CD4-positive, alpha-beta T cell treated with Interleukin-15 for 1 hour (primary cell): ENCODE measurements around the gene NOVA2.

Source experiments
- DNase-seq: peaks from one replicate; pipeline ENCODE4 v3.0.0-alpha.2; 2020

The NOVA2 gene

GRCh38 chr19:45960595-45961235, 12.9 kb downstream of the NOVA2 start:
- no peak for DNase-seq

DNA sequence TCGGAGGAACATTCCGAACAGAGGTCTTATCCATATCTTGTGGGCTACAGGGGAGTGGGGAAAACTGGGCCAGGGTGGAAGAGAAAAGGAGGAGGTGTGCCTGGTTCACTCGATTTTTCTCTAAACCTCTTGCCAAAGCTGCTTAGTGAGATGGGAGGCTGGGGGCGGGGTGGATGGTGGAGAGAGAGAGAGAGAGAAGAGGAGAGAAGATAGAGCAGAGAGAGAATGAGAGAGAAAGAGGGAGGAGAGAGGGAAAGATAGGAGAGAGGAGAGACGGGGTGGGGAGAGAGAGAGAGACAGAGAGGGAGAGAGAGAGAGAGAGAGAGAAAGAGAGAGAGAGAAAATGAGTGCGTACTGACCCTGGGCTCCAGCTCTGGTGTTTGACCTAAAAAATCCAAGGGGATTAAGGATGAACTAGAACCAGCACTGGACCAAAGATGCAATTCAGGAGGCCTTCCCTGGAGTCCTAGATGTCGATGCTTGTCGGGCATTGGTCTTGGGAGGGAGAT, 14.1 kb downstream of the NOVA2 start:
- DNase-seq = no peak

GRCh38 chr19:45958769-45959516, 14.7 kb downstream of the NOVA2 start:
- DNase-seq = no peak

DNA sequence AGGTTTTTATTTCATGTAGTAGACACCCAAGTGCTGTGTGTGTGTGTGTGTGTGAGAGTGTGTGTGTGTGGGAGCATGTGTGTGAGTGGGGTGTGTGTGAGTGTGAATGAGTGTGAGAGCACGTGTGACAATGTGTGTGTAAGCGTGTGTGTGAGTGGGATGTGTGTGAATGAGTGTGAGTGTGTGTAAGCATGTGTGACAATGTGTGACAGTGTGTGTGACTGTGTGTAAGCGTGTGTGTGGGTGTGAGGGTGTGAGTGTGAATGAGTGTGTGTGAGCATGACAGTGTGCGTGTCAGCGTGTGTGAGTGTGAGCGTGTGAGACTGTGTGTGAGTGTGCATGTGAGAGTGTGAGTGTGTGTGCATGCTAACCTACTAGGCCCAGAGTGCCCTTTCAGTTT, 15.3 kb downstream of the NOVA2 start:
- no peak for DNase-seq

DNA sequence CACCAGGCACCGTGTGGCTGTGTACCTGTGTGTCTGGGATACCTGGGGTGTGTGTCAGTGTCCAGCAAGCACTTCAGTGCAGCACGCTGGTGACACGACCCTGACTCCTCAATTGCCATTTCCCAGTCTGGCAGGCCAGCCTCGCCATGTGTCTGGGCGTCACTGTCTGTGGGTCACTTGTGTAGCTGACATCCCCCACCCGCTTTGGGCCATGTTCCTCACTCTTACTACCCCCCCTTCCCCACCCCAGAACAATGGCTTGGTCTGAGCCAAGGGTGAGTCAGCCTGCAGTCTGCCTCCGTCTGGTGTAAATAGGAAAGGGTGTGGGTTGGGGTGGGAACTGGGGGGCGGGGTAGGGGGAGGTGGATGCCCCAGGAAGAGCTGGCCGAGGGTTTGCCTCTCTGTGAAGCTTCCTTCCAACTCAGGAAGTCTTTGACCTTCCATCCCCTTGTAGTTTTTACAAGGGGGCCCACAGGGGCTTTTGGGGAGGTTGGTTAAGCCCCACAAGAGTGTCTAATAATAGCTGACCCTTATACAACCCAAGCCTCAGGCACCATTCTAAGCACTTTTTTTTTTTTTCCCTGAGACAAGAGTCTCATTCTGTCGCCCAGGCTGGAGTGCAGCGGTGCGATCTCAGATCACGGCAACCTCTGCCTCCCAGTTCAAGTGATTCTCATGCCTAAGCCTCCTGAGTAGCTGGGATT, 17.6 kb downstream of the NOVA2 start:
- DNase-seq = no peak

DNA sequence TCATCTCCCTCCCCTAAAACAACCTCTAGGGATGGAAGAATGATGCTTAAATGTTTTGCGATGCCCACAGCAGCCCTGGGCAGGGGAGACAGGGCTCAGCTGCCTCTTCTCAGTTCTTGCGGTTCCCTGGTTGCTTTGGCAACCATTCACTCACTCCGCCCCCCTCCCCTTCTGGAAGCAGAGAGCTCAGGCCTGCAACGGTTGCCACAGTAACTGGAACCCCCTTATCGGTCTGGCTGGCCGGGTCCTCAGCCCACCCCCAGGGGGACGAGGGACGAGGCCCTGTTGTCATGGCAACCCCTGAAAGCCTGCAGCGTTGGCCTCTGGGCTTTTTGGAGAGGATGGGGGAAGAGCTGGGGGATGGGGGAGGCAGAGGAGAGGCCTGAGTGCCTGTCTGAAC, 19.5 kb downstream of the NOVA2 start:
- DNase-seq = no peak

DNA sequence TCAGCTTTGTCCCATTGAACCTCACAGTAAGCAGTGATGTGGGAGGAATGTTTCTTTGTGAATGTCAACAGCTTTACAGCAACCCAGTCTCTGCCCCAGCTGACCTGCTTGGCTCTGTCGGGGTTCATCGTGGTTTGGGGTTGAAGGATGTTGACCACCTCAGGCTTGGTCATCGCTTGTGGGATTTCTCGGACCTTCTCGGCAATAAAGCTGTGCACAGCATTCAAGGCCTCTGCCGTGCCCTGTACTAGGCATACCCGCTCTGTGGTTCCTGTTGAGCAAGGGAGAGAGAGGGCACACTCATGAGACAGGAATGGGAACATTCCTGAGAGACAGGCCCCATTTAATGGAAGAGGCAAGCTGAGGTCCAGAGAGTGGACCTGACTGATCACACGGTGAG, 20.0 kb downstream of the NOVA2 start:
- no peak for DNase-seq

DNA sequence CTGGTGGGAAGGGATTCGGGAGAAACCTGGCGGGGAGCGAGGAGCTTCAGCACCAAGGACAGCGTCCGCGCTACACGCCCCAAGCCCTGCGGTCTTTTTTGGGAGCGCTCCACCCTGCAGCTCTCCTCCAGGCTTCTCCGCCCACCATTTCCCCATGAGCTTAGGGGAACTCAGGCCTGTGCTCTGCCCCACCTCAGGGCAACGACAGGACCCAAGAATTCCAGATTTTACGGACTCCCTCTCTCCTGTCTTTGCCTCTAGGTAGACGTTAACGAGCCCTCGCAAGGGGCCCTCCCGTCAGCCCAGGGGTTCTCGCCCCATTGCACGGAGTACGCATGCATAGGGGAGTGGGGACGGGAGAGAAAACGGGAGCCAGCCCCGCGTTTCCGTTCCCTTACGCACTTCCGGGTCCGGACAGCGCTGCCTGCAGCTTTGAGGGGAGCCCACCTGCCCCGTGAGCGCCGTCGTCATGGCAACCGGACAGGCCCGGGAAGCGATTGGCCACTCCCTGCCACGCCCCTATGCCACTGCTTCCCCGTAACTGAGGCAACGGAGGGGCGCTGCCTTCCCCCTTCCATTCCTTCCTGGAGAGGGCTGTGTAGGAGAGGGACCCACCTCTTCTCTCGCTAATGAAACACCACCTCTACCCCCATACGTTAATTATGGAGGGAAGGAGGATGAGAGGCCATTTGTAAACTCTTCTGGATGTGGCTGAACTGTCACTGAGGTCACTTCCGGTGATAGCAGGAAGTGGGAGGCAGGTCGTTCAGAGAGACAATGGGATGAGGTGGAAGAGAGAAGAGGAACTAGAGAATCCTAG, 20.8 kb downstream of the NOVA2 start:
- no peak for DNase-seq

DNA sequence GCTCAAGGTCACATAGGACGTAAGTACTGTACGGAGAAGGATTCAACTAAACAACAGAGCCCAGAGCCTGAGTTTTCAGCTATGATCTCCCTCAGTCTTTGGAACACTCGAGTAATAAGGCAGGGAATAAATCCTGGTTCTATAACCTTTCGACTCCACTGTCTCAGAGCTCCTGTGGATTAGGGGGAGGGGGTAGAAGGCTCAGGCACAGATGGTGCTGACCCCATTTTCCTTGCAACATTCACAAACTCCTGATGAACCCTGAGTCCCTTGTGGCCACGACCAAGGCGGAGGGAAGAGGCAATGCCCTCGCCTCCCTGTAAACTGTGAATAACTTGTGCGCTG, 21.4 kb downstream of the NOVA2 start:
- no peak for DNase-seq

DNA sequence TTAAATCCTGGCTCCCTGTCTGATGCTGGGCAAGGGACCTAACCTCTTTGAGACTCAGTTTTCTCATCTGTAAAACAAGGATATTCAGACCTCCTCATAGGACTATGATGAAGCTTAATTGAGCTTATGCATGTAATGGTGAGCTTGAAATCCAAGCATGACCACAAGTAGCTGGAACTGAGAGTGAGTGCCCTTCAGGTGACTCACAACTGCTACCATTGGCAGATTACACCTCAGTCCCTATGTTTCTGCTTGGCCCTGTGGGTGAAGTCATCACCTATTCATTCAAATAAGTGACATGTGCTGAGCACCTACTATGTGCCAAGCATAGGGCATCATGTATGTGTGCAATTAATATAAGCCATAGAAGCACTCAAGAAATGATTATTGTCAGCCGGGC, 25.7 kb downstream of the NOVA2 start:
- no peak for DNase-seq

DNA sequence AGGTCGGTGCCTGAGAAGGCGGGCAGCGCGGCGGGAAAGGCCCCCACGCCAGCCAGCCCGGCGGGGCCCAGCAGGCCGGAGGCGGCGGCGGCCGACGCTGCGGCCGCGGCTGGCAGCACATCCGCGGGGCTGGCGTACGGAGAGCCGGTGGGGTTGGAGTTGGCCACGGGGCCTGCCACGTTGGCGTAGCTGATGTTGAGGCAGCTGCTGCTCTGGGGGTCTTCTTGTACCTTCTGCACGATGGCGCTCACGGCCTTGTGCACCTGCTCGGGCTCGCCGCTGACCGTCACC, 33.2 kb downstream of the NOVA2 start:
- no peak for DNase-seq

- no peak for DNase-seq
These were observed 33.7 kb downstream of the NOVA2 start for GRCh38 chr19:45939792-45940514.

DNA sequence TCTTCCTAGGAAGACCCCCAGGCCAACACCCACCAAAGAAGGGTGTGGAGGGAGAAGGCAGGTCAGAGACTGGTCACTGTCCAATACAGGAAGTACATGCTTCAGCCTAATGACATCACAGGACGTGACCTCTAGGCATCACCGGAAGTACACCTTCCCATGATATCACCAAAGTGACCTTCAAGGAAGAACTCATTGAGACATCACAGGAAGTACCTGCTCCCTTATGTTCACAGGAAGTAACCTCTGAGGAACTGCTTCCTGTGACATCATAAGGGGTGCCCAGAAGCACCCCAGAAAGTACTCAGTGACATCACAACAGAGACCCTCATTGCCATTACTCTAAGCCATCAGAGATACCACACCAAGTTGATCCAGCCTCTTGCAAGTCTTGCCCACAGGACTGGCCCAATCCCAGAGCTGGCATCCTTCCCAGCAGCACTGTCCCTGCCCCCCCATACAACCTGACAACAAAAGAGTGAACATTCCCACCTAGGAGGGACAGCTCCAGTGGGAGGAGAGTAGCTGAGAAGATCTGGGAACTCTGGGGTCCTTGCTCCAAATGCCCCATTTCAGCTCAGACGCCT, 34.8 kb downstream of the NOVA2 start:
- DNase-seq = no peak

- no peak for DNase-seq
These were observed 38.4 kb downstream of the NOVA2 start for GRCh38 chr19:45935267-45935666.

- no peak for DNase-seq
These were observed 39.0 kb downstream of the NOVA2 start for GRCh38 chr19:45934551-45935230.

GRCh38 chr19:45933759-45934158, 39.9 kb downstream of the NOVA2 start:
- no peak for DNase-seq

DNA sequence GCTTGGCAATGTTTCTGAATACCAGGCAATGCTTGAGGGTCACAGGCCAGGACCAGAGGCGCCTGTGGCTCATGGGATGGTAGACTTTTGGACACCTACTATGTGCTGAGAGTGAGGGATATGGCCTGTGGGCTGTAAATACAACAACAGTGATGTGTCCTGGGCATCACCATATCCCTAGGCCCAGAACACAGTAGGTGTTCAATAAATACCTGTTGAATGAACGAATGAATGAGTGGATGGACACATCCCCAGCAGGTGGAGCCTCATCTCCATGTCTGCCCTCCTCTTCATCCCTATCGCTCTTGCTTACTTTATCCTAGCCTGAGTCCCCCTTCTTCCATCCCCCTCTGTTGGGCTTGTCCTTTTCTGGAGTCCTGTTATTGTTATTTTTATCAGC, 42.6 kb downstream of the NOVA2 start:
- DNase-seq = no peak

GRCh38 chr19:45929247-45929646, 44.4 kb downstream of the NOVA2 start:
- DNase-seq = no peak

DNA sequence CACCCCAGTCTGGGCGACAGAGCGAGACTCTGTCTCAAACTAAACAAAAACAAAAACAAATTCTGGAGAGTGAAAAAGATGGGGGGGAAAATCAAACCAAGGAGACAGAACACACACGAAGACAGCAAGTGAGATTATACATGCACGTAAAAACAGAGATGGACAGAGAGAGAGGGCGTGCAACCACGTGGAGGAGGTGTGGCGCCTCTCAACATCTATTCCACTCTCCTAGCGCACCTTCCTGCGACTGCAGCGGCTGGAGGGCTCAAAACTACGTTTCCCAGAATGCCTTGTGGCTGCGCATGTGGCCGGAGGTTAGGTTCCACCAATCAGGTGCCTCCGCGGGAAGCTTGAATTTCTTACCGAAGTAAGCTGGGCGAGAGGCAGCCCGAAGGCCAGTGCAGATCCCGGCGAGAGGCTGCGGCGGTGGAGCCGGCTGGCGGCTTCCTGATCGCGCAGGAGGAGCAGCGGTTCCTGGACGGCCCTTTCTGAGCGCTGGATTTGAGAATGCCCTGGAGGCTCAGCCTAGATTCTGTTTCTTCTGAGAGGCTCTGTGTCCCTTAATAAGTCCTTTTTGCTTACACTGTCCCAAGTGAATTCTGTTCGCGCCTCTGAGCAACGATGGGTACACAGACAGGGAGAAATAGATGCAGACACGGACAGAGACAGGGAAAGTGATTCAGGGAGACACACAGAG, 46.0 kb downstream of the NOVA2 start:
- peak; percentile 91 for DNase-seq

GRCh38 chr19:45924891-45925447, 48.7 kb downstream of the NOVA2 start:
- DNase-seq = no peak

- no peak for DNase-seq
These were observed 51.4 kb downstream of the NOVA2 start for GRCh38 chr19:45922281-45922680.
